HG03139 (cell line): ENCODE results near the gene ZNF446.
"Not testable (repeated sequence)": the region's sequence is repeated elsewhere in the genome, so short reads cannot be mapped to it uniquely, and the experiment has no call there.

Experiments
- ATAC-seq: cut with Tn5 transposase; IDR thresholded peaks from one replicate; pipeline ENCODE4 v1.9.1; 2021; ENCODE audit not compliant: unreplicated experiment

ZNF446 gene

DNA sequence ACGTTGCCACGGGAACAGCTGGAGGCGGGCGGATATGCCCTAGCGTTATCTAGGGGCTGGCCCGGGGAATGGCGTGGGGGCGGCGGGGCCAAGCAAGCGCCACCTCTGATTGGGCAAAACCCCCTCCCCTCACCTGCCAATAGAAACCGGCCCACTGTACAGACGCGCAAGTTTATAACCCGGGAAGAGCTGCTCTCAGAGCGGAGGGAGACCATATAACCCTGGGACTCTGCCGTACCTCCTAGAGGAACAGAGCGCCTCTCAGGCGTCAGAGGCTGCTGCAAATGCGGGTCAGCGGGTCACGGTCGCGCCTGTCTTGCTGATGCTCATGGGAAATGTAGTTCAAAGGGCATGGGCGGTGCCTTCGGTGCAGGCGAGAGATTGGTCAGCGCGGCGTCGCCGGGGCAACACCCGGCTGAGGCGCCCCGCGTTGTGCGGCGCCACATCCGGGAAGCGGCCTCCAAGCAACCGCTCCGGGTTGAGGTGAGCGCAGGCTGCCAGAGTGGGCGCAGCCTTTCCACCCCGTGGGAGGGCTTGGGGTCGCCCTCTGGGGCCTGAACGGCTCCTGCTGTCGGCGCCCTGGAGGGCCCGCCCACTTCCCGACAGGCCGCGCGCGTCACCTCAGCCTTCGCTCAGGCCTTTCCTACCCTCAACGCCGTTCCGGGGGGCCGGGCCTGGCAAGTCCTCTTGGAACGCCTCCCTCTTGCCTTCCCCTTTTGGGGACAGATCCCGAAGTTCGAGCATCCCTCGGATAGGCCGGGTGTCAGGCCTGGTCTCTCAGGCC, at the start of gene ZNF446:
ZNF446 (plus strand) TSS at position 639 of the 784 bp plus-strand sequence. CDS start 867 bp downstream, outside the sequence.
- ATAC-seq: peak; percentile 76

DNA sequence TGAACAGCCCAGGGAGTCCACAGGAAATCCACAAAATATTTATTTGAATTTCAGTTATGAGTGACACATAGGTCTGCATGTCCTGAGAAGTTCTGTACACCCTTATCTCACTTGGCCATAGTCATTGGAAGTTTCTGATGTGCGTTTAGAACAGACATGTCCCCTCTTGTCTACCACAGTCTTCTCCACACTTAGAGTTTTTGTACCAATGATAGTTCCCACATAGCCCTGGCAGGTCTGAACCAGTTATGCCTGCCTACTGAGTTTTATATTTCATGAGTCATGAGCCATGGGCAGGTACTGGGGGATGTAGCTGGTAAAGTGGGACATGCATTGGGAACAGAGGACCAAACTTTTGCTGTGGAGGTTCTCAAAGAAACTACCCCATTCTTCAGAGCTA, 47.5 kb upstream of the ZNF446 start:
- no peak for ATAC-seq

DNA sequence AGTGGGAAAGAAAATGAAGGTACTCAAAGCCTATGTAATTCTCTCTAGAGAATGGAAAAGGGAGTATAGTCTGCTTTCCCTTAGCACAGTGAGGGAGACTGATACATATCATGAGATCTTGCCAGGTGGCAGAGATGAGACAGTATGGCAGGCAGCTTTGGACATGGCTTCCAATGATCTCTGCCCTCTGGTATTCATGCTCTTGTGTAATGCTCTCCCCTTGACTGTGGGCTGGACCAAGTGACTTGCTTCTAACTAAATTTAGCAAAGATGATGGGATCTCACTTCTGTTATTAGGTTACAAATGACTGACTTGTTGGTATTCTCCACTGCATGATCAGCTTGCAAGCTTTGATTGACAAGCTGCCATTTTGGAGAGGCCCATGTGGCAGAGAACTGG, 46.4 kb upstream of the ZNF446 start:
- ATAC-seq: no peak

DNA sequence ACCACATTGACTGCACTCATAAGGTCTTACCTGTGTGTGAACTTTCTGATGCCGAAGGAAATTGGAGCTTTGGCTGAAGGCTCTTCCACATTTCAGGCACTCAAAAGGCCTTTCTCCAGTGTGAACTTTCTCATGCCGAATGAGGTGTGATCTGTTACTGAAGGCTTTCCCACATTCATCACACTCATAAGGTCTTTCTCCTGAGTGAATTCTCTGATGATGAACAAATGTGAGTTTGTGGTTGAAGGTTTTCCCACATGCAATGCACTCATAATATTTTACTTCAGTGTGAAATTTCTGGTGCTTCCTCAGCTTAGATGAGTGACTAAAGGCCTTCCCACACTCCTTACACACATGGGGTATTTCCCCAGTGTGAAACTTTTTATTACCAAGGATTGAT, 41.9 kb upstream of the ZNF446 start:
- no peak for ATAC-seq

DNA sequence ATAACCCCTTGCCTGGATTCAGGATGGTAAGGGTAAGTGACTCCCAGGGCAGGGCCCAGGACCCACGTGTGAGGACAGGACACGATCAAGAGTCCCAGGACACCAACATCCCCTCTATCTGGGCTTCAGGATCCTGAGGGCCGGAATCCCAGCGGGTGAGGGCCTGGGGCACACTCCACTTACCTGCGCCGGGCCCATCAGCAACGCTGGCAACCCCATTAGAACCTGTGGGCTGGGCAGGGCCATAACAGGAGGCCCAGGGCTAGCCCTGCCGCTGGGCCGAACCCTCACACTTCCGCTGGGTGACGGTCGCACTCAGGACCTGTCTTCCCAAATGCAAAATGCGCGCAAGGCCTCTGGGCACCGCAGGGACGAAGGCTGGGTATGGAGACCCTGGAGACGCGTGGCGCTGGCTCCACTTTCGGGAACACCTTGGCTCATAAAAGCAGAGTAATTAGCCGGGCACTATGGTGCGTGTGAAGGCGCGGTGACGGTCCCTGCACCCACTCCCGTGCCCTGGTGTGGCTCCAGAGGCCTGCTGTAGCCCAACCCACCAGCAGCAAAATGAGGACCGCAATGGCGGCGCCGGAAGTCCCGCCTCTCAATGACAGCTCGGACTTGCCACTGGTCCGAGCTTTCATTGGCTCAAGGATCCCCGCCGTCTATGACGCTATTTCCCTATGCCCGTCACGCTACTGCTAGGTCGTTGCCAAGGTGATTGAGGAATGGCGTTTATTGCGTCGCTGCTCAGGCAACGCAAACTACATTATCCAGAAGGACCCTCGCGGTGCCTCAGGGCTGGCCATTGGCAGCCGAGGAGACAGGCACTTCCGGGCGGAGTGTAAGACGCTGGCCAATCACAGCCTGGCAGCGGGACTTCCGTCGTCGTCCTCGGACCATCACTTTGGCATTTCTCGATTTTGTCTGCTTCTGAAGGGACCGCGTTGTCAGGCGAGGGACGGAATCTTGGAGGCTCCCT, 36.3 kb upstream of the ZNF446 start, which contains the start of gene ZNF132:
ZNF132 (minus strand) TSS at position 578 of the 979 bp plus-strand sequence; CDS start at position 246, 332 bp downstream.
- ATAC-seq: peak; percentile 93

DNA sequence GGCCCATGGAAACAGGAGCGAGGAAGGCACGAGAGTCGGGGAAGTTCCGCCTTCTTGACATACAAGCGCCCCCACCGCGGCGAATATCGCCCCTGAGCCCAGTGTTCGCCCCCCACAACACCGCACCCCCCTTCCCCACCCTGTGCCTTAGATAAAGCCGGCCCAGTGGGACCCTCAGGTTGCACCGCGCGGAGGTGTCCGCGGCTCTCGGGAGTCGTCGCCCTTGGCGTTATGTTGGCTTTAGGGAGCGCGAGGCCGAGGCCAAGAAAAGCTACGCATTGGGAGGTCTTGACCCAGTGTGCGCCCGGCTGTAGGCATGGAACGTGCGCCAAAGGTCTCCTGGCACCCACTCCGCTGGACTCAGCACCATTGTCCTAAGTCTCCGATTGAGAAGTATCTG, 35.6 kb upstream of the ZNF446 start:
- no peak for ATAC-seq

DNA sequence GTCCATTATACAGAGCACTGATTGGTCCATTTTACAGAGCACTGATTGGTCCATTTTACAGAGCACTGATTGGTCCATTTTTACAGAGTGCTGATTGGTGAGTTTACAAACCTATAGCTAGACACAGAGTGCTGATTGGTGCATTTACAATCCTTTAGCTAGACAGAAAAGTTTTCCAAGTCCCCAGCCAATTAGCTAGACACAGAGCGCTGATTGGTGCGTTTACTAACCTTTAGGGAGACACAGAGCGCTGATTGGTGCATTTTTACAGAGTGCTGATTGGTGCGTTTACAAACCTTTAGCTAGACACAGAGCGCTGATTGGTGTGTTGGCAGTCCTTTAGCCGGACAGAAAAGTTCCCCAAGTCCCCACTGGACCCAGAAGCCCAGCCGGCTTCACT, 33.2 kb upstream of the ZNF446 start:
- not testable (repeated sequence) for ATAC-seq

DNA sequence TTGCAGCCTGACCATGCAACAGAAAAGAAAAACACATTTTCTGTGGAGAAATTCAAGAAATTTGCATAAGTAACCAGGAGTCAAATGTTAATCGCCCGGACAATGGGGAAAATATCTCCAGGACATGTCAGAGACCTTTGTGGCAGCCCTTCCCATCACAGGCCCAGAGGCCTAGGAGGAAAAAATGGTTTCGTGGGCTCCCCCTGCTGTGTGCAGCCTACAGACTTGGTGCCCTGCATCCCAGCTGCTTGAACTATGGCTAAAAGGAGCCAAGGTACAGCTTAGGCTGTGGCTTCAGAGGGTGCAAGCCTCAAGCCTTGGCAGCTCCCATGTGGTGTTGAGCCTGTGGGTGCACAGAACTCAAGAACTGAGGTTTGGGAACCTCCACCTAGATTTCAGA, 27.3 kb upstream of the ZNF446 start:
- not testable (repeated sequence) for ATAC-seq

DNA sequence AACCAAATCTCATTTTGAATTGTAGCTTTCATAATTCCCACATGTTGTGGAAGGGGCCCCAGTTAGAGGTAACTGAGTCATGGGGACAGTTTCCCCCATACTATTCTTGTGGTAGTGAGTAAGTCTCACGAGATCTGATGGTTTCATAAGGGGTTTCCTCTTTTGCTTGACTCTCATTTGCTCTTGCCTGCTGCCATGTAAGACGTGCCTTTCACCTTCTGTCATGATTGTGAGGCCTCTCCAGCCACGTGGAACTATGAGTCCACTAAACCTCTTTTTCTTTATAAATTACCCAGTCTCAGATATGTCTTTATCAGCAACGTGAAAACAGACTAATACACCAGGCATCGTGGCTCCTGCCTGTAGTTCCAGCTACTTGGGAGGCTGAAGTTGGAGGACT, 26.2 kb upstream of the ZNF446 start:
- not testable (repeated sequence) for ATAC-seq

DNA sequence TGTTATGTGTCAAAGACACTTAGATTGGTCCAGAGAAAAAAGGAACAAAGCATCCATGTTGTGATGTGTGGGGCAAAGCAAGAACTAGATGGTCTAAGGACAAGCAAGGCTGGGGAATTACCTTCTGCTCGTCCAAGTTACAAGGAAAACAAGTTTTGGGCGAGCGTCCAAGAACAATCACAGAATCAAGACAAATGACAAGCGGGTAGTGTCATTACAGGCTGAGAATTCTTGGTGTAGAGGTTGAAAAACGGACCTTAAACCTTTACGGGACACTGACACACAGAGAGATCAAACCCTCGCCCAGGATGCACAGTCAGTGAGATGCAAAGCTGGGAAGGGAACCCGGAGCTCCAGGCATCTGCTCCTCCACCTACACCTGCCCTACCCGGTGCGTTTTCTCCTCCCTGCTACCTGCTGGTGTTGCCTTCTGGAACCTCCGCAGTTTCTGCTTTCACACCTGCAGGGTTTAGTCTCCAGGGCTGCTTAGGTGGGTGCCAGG, 25.2 kb upstream of the ZNF446 start:
- ATAC-seq: no peak

DNA sequence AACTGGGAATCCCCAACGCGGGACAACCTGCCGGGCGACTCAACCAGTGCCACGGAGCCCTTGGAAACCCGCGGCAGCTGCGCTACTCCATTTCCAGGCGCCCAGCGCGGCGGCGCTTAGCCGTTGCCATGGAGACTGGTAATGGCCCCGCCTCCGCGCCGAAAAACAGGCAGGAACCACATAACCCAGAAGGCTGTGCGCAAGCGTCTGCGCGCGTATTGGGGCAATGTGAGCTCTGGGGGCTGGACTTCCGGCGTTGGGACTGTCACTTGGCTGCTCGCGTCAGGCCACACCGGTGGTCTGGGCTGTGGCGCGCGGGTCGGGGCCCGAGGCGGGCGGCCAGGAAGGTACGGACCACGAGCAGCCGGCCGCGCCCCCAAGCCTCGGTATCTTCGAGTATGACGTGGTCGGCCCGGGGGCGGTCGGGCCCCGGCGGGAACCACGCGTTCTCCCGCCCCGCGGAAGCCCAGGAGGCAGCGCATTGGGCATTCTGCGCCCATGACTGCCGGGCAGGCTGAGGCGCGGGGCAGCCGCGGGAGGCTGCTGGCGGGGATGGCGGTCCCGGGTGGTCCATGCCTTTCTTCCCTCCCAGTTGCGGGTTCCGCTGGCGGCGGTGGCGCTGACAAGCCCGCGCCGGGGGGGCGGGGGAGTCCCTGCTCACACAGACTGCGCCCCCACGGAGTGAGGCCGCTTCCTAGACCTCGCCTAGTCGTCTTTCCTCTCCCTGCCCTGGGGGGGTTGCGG, 24.6 kb upstream of the ZNF446 start, which contains the start of gene ZNF324B:
ZNF324B (plus strand) TSS at position 265 of the 744 bp plus-strand sequence. CDS start 2,080 bp downstream, outside the sequence.
- peak; percentile 92 for ATAC-seq

DNA sequence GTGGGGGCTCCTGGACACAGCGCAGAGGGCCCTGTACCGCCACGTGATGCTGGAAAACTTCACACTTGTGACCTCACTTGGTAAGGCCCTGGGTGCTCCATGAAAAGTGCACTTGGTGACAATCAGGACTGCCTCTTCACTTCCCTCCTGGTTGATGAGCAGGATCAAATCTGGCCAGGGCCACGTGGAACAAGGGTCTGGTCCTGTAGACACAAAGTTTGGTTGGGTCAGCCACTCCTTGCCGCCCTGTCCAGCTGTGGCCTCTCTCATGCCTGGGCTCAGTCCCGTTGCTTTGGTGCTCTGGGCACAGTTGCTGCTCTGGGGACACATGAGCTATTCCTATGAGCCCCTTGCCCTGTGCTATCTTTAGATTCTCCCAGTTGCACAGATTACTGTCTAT, 22.4 kb upstream of the ZNF446 start:
- ATAC-seq: no peak

DNA sequence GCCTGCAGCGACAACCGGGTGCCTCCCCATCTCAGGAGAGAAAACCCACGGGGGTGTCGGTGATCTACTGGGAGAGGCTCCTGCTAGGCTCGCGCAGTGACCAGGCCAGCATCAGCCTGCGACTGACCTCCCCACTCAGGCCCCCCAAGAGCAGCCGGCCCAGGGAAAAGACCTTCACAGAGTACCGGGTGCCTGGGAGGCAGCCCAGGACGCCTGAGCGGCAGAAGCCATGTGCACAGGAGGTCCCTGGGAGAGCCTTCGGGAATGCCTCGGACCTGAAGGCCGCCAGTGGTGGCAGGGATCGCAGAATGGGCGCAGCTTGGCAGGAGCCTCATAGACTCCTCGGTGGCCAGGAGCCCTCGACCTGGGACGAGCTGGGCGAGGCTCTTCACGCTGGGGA, 20.8 kb upstream of the ZNF446 start:
- ATAC-seq: no peak

DNA sequence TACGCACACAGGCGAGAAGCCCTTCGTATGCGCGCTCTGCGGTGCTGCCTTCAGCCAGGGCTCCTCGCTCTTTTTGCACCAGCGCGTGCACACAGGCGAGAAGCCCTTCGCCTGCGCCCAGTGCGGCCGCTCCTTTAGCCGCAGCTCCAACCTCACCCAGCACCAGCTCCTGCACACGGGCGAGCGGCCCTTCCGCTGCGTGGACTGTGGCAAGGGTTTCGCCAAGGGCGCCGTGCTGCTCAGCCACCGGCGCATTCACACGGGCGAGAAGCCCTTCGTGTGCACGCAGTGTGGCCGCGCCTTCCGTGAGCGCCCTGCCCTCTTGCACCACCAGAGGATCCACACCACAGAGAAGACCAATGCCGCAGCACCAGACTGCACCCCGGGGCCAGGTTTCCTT, 20.0 kb upstream of the ZNF446 start:
- ATAC-seq: no peak

DNA sequence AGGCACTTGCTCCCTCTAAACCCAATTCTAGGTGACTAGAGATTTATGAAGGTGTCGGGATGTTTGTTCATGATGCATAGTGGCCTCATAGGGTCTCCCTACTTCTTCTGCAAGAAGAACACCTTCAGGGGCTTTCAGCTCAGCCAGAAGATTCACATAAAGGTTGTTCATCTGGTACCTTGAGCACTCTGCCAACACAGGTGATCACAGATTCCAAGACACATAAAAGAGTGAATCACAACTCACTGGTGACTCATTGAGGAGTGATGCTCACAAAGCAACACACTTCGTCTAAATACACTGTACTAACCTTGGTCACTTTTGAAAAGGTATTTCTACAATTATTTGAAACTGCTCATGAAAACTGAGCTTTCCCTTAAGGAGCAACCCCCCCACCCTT, 16.1 kb upstream of the ZNF446 start:
- ATAC-seq: no peak

DNA sequence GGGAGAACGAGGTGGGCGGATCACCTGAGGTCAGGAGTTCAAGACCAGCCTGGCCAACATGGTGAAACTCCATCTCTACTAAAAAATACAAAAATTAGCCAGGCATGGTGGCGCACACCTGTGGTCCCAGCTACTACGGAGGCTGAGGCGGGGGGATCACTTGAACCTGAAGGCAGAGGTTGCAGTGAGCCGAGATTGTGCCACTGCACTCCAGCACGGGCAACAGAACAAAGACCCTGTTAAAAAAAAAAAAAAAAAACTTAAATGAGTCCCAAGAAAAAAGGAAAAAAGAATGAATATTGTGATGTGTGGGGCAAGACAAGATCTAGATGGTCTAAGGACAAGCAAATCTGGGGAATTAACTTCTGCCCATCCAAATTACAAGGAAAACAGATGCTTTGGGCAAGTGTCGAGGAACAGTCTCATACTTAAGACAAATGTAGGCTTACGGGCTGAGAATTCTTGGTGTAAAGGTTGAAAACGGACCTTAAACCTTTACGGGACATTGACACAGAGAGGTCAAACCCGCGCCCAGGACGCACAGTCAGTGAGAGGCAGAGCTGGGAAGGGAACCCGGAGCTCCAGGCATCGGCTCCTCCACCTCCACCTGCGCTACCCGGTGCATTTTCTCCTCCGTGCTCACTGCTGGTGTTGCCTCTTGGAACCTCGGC, 9.9 kb upstream of the ZNF446 start:
- peak; percentile 8 for ATAC-seq

DNA sequence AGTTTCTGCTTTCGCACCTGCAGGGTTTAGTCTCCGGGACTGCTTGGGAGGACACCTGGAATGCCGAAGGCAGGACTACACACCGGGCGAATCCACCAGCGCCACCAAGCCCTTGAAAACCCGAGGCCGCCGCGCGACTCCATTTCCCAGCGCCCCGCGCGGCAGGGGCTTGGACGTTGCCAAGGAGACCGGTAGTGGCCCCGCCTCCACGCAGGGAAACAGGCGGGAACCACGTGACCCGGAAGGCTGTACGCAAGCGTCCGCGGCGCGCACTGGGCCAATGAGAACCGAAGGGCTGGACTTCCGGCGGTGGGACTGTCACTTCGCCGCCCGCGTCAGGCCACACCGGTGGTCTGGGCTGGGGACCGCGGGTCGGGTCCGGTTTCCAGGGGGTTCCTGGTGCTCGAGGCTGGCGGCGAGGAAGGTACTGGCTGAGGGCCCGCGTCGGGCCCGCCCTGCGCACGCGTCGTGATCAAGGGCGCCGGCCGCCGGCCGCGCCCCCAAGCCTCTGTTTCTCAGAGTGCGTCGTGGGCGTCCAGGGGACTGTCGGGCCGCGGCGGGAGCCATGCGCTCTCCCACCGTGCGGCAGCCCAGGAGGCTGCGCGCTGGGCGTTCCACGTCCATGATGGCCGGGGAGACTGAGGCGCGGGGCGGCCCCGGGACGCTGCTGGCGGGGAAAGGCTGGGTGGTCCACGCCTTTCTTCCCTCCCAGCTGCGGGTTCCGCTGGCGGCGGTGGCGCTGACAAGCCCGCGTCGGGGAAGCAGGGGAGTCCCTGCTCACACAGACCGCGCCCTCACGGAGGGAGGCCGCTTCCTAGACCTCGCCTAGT, 9.2 kb upstream of the ZNF446 start, which contains the start of gene ZNF324:
ZNF324 (plus strand) TSS at position 321 of the 830 bp plus-strand sequence. CDS start 2,106 bp downstream, outside the sequence.
- peak; percentile 86 for ATAC-seq

DNA sequence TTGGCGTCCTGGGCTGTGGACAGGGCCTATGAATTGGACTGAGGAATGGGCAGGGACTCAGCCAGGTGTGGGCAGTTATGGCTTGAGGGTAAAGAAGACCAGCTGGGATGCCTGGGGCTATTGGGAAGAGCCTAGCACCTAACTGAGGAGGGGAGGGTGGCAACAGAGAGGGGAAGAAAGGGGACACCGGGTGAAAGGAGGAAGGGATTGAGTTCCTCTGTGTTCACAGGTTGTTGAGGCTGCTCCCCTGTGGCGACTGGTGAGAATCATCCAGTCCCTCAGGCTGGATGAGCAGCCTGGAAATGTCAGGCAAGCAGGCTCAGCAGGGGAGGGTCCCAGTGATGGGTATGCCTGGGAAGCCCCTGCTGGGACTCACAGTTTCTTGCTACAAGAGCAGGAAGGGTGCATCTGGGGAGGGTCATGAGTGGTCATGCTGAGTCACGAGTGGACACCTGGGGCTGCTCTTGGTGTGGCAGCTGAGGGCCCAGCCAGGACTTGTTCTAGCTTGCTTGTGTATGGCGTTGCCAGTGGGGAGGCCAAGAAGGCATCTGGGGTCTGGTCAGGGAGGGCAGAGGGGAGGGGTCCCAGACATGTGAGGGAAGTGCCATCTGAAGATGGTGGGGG, 7.8 kb upstream of the ZNF446 start:
- no peak for ATAC-seq
